Omental fat pad (tissue), 4 donors: ENCODE measurements around the gene CCDC85B. TPM values are rescaled to one million over a fixed set of nuclear protein-coding genes. Genes with fewer than 3 reads are reported as not detected.

Source experiments
- ATAC-seq: fragments of 150-250 bp; one replicate; pipeline ENCODE4 v1.9.1; 2016; ENCODE audit warnings: mild to moderate bottlenecking, moderate library complexity; ENCODE audit not compliant: low FRiP score
- DNase-seq: peaks from one replicate; pipeline ENCODE4 v3.0.0-alpha.2; 2019; ENCODE audit warnings: low spot score
- total RNA-seq, 4 donors: library from RNA; depleted of rRNA; stranded (reverse); fragments of >200 nt; gene quantifications; one replicate each; pipeline ENCODE4 v1.1.0, GENCODE V29; 2016
- TF ChIP-seq, protein P1 (sequence below), 3 donors: fragments of 450-650 bp; IDR thresholded peaks; one replicate each; pipeline ENCODE4 v1.5.1; 2016 to 2017; ENCODE audit warnings: antibody characterized with exemption in 3 of 3, mild to moderate bottlenecking in 3 of 3, moderate library complexity in 2 of 3

The CCDC85B gene
- total RNA-seq, 4 donors from 2014 or later = 40.2 to 85.9 (median 59.4) TPM

DNA sequence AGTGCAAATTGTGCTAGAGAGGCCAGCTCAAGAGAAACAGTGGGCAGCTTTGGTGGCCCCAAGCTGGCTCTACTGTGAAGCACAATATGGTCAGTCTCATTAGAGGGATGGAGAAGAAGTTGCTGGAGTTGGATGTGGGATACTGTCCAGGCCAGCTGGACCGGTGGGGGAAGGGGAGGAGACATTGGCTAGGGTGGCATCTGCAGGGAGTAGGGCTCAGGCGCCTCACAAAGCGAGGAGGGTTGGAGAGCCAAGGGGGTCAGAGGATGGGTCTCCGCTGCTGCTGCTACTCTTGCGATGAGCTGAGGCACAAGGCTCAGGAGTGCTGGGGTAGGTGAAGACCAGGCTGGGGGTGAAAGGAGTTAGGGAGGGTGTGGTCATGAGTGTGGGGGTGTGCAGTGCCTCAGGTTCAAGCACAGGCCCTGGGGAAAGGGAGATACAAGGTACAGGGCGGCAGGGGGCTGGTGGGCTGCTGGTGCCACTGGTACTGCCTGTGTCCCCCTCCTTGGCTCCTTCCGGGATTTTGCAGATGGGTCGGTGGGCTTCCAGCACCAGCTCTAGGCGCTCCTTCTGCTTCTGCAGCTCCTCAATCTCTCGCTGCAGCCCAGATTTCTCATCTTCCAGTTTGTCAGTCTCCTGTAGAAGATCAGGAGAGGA, 2.3 kb downstream of the CCDC85B start:
- DNase-seq (no peak), ATAC-seq (no peak)

DNA sequence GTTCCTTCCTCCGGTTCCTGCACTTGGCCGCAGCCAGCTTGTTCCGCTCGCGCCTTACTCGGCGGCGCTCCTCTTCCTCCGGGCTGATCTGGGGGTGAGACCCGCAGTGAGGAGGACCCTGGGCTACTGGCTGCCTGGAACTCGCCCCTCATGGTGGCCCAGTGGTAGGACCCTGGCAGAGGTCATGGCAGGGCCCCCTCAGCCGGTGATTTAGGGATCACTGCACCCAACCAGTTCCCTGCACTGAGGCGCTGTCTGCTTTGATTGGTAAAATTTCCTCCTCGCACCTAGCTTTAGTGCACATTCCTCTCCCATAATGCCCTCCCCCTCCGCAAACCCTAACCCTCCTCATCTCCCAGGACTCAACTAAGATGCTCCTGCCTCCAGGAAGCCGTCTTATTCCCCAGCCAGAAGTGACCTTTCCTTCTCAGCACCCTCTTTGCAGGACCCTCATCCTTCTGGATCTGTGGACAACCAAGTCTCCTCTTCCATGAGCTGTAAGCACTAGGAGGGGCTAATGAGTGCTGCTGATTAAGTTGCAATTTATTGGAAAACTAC, 3.6 kb downstream of the CCDC85B start:
- no peak for ATAC-seq
- DNase-seq = no peak
- TF ChIP-seq, protein P1, sequence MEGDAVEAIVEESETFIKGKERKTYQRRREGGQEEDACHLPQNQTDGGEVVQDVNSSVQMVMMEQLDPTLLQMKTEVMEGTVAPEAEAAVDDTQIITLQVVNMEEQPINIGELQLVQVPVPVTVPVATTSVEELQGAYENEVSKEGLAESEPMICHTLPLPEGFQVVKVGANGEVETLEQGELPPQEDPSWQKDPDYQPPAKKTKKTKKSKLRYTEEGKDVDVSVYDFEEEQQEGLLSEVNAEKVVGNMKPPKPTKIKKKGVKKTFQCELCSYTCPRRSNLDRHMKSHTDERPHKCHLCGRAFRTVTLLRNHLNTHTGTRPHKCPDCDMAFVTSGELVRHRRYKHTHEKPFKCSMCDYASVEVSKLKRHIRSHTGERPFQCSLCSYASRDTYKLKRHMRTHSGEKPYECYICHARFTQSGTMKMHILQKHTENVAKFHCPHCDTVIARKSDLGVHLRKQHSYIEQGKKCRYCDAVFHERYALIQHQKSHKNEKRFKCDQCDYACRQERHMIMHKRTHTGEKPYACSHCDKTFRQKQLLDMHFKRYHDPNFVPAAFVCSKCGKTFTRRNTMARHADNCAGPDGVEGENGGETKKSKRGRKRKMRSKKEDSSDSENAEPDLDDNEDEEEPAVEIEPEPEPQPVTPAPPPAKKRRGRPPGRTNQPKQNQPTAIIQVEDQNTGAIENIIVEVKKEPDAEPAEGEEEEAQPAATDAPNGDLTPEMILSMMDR (IDR thresholded peaks at IDR 0.05) = no peak

More for the DNA sequence above, 2.3 kb downstream of the CCDC85B start:
- TF ChIP-seq, protein P1 (IDR thresholded peaks at IDR 0.05) = no peak

DNA sequence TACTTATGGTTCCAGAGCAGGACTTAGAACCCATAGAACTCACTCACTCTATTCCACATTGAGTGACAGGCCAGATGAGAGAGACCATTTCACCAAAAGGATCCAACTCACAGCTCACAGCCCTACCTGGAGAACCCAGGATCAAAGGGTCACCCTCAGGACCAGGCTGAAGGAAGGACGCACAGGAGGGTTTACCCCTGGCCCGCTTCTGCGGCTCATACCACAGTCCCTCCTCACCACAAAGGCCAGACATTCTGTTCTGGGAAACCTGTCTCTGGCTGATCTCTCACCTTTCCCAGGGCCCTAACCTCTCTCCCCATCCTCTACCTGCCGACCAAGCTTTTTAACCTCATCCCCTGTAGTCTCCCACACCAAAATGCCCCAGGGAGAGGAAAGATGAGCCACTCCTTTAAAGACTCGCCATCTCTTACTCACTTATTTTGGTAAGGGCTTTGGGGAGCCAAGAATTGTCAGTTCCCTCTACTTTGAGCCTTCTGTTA, 5.1 kb downstream of the CCDC85B start:
- DNase-seq (no peak), ATAC-seq (no peak)
- TF ChIP-seq, protein P1 (IDR thresholded peaks at IDR 0.05) = no peak

DNA sequence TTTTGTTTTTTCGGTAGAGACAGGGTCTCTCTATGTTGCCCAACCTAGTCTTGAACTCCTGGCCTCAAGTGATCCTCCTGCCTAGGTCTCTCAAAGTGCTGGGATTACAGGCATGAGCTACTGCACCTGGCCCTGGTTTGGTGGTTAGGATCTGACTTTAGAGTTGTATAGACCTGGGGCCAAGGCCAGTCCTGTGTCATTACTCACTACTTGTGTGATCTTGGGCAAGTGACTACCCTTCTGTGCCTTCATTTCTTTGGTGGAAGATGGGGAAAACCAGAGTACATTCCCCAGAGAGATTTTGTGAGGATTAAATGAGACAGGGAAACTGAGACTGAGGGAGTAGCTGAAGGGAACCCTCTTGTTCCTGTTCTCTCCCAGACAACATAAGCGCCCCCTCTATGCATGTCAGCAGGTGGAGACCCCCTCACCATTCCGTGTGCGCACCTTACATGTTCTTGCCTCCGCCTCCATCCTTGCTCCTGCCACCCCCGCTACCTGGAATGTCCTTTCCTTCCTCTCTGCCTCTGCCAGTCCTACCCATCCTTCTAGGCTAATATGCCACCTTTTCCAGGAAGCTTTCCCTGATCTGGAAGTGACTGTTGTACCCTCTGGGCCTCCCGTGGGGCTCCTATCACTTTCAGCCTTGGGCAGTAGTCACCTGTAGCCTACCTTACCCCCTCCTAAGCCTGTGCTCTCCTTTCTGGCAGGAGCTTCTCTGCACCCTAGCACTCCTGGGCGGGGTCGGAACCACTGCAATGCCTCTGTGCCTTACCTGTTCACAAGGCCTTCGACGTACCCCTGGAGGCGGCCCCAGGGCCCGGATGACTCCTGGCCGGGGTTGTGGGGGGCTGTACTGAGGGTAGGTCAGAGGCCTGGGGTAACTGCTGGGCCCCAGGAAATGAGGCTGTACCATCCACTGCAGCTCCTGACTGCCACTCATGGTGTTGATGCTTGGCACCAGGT, 5.8 kb downstream of the CCDC85B start:
- no peak for ATAC-seq
- no peak for DNase-seq
- TF ChIP-seq, protein P1 (IDR thresholded peaks at IDR 0.05) = no peak

DNA sequence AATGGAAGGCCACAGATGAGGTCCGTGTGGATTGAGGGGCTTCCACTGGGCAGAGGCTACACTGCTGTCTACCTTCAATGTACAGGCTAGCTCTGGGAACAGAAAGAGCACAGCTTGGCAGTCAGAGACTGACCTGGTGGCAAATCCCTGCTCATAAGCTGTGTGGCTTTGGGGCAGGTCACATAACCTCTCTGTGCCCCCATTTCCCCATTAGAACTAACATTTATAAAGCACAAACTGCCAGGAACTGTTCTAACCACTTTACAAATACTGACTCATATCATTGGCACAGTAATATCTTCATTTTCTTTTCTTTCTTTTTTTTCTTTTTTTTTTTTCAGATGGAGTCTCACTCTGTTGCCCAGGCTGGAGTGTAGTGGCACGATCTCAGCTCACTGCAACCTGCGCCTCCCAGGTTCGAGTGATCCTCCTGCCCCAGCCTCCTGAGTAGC, 6.6 kb downstream of the CCDC85B start:
- TF ChIP-seq, protein P1 (IDR thresholded peaks at IDR 0.05) = no peak

DNA sequence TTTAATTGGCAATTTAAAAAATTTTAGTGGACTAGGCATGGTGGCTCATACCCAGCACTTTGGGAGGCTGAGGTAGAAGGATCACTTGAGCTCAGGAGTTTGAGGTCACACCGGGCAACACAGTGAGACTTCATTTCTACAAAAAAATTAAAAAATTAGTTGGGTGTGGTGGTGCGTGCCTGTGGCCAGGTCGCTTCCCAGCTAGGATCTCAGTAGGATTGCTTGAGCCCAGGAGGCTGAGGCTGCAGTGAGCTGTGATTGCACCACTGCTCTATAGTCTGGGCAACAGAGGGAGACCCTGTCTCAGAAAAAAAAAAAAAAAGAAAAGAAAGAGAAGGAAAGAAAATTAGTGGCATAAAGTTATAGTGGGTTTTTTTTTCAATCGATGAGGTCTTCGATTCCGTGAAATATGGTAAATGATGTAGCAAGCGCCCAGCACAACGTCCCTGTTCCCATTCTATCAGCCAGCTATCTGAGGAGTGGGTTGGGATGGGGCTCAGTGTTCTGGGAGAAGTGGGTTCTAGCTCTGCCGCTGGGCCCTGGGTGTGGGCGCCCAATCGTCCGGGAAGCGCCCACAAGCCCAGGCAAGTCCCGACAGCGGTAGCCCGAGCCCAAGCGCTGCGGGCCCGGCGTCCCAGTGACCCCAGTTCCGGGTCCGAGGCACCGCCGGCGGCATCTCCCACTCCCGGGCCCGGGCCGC, 8.3 kb downstream of the CCDC85B start:
- no peak for ATAC-seq

More for the DNA sequence above, 6.6 kb downstream of the CCDC85B start:
- no peak for ATAC-seq
- no peak for DNase-seq

More for the DNA sequence above, 8.3 kb downstream of the CCDC85B start:
- no peak for DNase-seq
- TF ChIP-seq, protein P1 (IDR thresholded peaks at IDR 0.05) = no peak
